ENCODE results near the gene ALS2.
"Not testable (repeated sequence)": the region's sequence is repeated elsewhere in the genome, so short reads cannot be mapped to it uniquely, and the experiment has no call there.

Gene ALS2

GRCh38 chr2:201780674-201781493 lies at the start of gene ALS2:
Gene ALS2, minus strand, starts transcription at chr2:201780933. Its CDS starts 12,048 bp downstream, at chr2:201768885.
- DNase-seq = peak; percentile 90

DNA sequence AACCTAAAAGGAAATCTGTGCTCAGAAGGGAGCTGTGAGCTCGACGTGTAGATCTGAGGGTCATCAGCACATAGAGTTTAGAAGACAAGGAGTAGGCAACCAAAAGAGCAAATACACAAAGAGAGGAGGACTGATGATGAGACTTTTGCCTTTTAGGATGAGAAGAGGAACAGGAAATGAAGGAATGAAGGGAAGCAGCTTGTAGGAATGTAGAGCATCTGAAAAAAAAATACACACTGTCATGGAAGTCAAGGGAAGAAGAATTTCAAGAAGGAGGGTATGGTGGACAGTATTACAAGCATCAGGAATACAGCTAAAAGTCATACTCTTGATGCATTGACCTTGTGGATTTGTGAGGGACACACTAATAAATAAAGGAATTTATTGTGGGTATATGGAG lies 47.5 kb upstream of the ALS2 start:
- no peak for DNase-seq

DNA sequence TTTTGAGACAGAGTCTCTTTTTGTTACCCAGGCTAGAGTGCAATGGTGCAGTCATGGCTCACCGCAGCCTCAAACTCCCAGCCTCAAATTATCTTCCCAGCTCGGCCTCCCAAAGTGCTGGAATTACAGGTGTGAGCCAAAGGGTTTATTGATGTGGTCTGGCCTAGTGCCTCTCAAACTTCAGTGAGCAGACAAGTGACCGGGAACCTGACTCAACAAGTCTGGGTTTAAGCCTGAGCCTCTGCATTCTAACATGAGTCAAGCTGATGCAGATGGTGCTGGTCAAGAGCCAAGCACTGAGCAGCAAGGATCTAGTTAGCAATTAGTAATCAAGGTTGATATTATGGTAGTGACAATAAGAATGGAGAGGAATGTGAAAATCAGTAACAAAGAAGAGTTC lies 46.9 kb upstream of the ALS2 start:
- no peak for DNase-seq

DNA sequence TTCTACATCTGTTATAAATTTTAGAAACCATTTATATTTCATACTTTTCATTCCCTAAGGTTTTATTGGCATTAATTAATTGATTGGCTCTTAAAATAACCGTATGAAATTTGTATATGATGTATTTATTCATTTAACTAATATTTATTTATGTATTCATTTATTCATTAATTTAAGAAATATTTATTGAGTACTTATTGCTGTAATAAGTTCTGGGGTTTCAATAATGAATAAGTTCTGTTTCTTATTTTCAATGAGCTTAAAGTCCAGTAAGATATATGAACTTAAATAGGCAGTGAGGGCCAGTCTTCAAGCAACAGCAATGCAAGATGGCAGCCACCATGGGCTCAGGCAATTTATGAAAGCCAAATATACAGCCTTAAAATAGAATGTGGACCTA lies 43.5 kb upstream of the ALS2 start:
- DNase-seq = no peak

DNA sequence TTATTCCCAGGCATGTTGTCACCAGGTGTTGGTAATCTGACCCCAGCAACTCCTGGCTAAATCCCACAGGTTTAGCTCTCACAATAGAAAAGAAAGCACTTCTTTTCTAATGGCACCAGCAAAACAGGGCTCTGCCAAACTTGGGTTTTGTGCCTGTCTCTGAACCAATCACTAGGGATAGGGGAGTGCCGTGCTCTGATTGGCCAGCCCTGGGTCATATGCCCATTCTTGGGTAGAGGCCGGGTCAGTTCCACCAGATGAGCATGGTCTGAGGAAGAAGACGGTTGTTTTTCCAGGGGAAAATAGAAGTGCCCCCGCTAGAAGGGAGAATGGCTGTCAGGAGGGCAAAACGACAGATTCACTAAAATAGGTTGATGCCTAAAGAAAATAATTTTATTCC lies 40.3 kb upstream of the ALS2 start:
- no peak for DNase-seq

DNA sequence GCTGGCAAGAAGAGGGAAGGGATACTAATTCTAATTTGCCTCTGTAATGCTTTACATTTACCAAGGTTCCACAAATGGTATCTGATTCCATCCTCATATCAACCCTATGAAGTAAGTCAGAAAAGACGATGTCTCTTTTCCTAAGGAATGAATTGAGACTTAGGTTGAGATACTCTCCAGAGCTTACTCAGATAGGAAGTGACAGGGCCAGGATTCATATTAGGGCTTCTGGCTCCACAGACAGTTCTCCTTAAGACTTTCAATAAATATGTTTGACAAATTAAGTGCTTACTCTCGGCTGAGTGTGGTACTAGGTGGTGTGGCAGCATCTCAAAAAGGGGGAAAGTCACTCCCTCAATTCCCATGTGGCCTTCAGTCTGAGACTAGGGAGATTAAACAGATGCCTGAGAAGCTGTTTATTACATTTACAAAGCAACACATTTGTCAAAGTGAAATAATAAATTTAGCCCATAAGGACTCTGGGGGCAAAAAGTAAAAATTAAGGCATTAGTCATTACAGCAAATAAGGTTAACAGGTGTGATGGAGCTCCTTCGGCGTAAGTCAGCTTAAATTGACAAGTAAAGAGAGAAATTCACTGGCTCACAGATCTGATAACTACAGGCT lies 39.8 kb upstream of the ALS2 start:
- no peak for DNase-seq

- no peak for DNase-seq
These were observed 36.2 kb upstream of the ALS2 start for GRCh38 chr2:201816657-201817575.

- no peak for DNase-seq
These were observed 33.4 kb upstream of the ALS2 start for GRCh38 chr2:201813996-201814760.

DNA sequence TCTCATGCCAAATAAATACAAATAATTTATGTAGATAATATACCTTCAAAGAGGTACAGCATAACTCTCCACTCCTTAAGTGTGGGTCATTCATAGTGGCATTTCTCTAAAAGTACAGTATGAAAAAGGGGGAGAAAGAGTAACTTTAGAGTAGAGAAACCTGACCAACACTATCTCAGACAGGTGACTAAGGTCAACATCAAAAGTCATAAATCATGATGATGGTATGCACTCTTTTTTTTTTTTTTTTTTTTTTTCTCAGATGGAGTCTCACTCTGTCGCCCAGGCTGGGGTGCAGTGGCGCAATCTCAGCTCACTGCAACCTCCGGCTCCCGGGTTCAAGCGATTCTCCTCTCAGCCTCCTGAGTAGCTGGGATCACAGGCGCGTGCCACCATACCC lies 29.9 kb upstream of the ALS2 start:
- not testable (repeated sequence) for DNase-seq

GRCh38 chr2:201809633-201810032 lies 28.9 kb upstream of the ALS2 start:
- DNase-seq = no peak

- no peak for DNase-seq
These were observed 27.3 kb upstream of the ALS2 start for GRCh38 chr2:201808027-201808426.

- no peak for DNase-seq
These were observed 26.8 kb upstream of the ALS2 start for GRCh38 chr2:201807452-201807999.

GRCh38 chr2:201806442-201807170 lies 25.9 kb upstream of the ALS2 start, which contains the start of gene CDK15:
Gene CDK15, plus strand, starts transcription at chr2:201806537. Its CDS starts 128 bp downstream, at chr2:201806665.
- no peak for DNase-seq

DNA sequence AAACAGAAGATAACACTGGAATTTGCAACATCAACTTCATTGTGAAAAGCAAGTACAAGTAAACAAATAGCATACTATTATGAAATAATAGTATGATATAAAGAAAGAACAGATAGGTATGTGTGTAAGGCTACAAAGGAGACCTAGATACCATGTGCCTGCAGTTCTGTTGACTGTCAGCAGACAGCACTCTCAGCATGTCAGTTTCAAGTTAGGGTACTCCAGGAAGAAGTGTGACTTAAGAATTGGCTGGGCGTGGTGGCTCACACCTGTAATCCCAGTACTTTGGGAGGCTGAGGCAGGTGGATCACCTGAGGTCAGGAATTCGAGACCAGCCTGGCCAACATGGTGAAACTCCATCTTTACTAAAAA lies 18.2 kb upstream of the ALS2 start:
- DNase-seq = not testable (repeated sequence)

- no peak for DNase-seq
These were observed 17.6 kb upstream of the ALS2 start for GRCh38 chr2:201798252-201798913.

DNA sequence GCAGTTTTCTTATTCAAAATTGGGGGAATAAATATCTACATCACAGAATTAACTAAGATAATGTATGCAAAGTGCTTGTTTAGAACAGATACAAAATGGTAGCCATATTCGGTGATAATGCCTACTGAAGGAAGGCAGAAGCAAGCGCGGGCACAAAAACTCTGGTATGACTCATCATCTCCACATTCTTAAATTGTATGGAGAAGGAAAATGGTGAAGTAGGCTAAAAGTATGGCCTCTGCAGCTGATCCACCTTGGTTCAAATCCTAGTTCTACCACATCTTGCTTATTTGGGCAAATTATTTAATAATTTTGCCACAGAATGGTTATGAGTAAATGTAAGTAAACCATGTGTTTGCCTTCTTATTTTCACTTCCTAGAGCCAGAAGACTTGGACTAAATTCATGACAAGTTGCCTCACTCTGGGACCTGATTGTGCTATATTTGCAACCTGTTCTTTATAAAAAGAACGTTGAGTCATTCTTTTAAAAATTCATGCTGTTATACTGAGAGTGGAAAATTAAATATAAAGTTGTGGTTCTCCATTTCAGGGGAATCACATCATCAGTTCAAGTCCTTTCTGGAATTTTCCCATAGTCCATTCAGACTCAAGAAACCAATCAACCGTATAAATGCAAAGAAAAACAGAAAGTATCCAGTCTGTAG lies 16.6 kb upstream of the ALS2 start:
- no peak for DNase-seq

DNA sequence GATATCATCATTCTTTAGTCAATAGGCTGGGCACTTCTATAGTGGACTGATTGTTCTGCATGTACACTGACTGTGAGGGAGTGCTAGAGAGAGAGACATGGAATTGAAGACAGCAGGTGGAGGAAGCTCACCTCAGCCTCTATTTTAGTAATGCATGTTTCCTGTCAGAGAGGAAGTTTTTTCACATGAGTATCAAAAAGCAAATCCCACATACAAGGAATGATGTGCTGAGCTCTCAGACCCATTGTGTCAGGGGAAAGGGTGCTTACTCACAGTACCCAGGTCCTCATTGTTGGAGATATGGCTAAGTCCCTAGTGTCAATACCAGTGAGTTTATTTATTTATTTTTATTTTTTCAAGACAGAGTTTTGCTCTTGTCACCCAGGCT lies 15.7 kb upstream of the ALS2 start:
- DNase-seq = no peak

GRCh38 chr2:201795607-201796477 lies 15.1 kb upstream of the ALS2 start:
- no peak for DNase-seq

GRCh38 chr2:201794294-201794693 lies 13.6 kb upstream of the ALS2 start:
- no peak for DNase-seq
